B cell (primary cell): ENCODE data around the gene TLE3. TPM values are rescaled to one million over a fixed set of nuclear protein-coding genes. Genes with fewer than 3 reads are reported as not detected.

Experiments
- ATAC-seq: fragments of 200-7000 bp; cut with Tn5 transposase; one replicate; pipeline ENCODE4 v1.10.0; 2021; ENCODE audit warnings: low read depth, mild to moderate bottlenecking, moderate number of reproducible peaks, moderate library complexity
- CTCF ChIA-PET: fragments of 350-600 bp; sonication (Branson Sonifier 250); formaldehyde crosslinking; loops from one replicate; lab custom pipeline; 2021; ENCODE audit warnings: antibody characterized with exemption, inconsistent platforms; lab: Charles Lee
- POLR2A ChIA-PET: fragments of 350-600 bp; sonication (Branson Sonifier 250); formaldehyde crosslinking; loops from one replicate; lab custom pipeline; 2021; ENCODE audit warnings: antibody characterized with exemption; lab: Charles Lee
- DNase-seq: peaks from one replicate; pipeline ENCODE4 v3.0.0; 2013
- H2AFZ ChIP-seq: 2 replicates; pipeline ENCODE4 v1.6.1; 2012; ENCODE audit warnings: mild to moderate bottlenecking, low read depth, low read length; ENCODE audit not compliant: insufficient read depth, poor library complexity, severe bottlenecking
- H3K27ac ChIP-seq, 2 donors: 1 replicate in 1 of 2; 2 replicates in 1 of 2; pipeline ENCODE4 v1.5.1; 2012 to 2013; ENCODE audit warnings: low read length in 2 of 2, mild to moderate bottlenecking in 2 of 2, moderate library complexity in 1 of 2
- H3K27me3 ChIP-seq, 4 experiments: fragments of 200-600 bp in 1 of 4; sonication (generic) in 1 of 4; replicated peaks in 1 of 4; 1 replicate in 2 of 4; 2 replicates in 2 of 4; pipeline versions ENCODE4 v1.6.1 to v1.7.0; 2013 to 2016; ENCODE audit warnings: low read length in 3 of 4, mild to moderate bottlenecking in 2 of 4, mixed read lengths in 1 of 4, moderate library complexity in 1 of 4; ENCODE audit not compliant: insufficient read depth in 4 of 4, control insufficient read depth in 3 of 4; ENCODE audit errors: control extremely low read depth in 1 of 4
- H3K36me3 ChIP-seq, 2 experiments: replicated peaks in 1 of 2; 1 replicate in 1 of 2; 2 replicates in 1 of 2; pipeline versions ENCODE4 v1.6.1 to v1.7.1; 2013; ENCODE audit warnings: low read length in 1 of 2; ENCODE audit not compliant: insufficient read depth in 2 of 2, control insufficient read depth in 1 of 2; ENCODE audit errors: control extremely low read depth in 1 of 2, extremely low read depth in 1 of 2
- H3K4me1 ChIP-seq, 2 donors: fragments of 200-600 bp in 1 of 2; sonication (generic) in 1 of 2; 1 replicate in 1 of 2; 2 replicates in 1 of 2; pipeline versions ENCODE4 v1.5.1 to v1.6.1; 2013 to 2017; ENCODE audit warnings: low read length in 2 of 2; ENCODE audit not compliant: control insufficient read depth in 2 of 2, insufficient read depth in 2 of 2
- H3K4me2 ChIP-seq: replicated peaks from 2 replicates; pipeline ENCODE3; 2012; ENCODE audit warnings: mild to moderate bottlenecking, low read depth, low read length; ENCODE audit not compliant: poor library complexity, severe bottlenecking
- H3K4me3 ChIP-seq, 5 experiments: fragments of 200-600 bp in 1 of 5; sonication (generic) in 1 of 5; 1 replicate in 3 of 5; 2 replicates in 2 of 5; pipeline versions ENCODE4 v1.5.1 to v1.7.0; 2011 to 2016; ENCODE audit warnings: low read length in 4 of 5, mild to moderate bottlenecking in 4 of 5, low read depth in 2 of 5, control low read depth in 1 of 5, moderate library complexity in 1 of 5; ENCODE audit not compliant: insufficient read depth in 1 of 5; ENCODE audit errors: control extremely low read depth in 1 of 5, extremely low read depth in 1 of 5
- H3K79me2 ChIP-seq: fragments of 200-600 bp; sonication (generic); one replicate; pipeline ENCODE4 v1.6.0; 2016; ENCODE audit warnings: low read length; ENCODE audit not compliant: control insufficient read depth, insufficient read depth
- H3K9ac ChIP-seq: fragments of 200-600 bp; sonication (generic); 2 replicates; pipeline ENCODE4 v1.6.1; 2017; ENCODE audit warnings: mild to moderate bottlenecking, low read length, moderate library complexity
- H3K9me3 ChIP-seq, 3 donors: one replicate each; pipeline versions ENCODE4 v1.6.1 to v1.7.1; 2013; ENCODE audit warnings: low read length in 2 of 3; ENCODE audit not compliant: control insufficient read depth in 2 of 3, insufficient read depth in 1 of 3; ENCODE audit errors: control extremely low read depth in 1 of 3
- H4K20me1 ChIP-seq: 2 replicates; pipeline ENCODE4 v1.6.0; 2012; ENCODE audit warnings: mild to moderate bottlenecking, low read length; ENCODE audit not compliant: insufficient read depth, control insufficient read depth, poor library complexity, severe bottlenecking
- H3K27ac Mint-ChIP-seq: one replicate; pipeline ENCODE4 v1.8.0; 2021; ENCODE audit warnings: mixed read lengths
- H3K27me3 Mint-ChIP-seq: one replicate; pipeline ENCODE4 v1.8.0; 2021; ENCODE audit warnings: mixed read lengths
- H3K4me1 Mint-ChIP-seq: one replicate; pipeline ENCODE4 v1.8.0; 2021; ENCODE audit warnings: mixed read lengths
- H3K4me3 Mint-ChIP-seq: one replicate; pipeline ENCODE4 v1.8.0; 2021; ENCODE audit warnings: mixed read lengths
- H3K9me3 Mint-ChIP-seq: one replicate; pipeline ENCODE4 v1.8.0; 2022; ENCODE audit warnings: mixed read lengths; ENCODE audit not compliant: insufficient read depth
- EZH2 ChIP-seq: IDR thresholded peaks from 2 replicates; pipeline ENCODE4 v1.6.1; 2012; ENCODE audit warnings: borderline replicate concordance, low read depth, mild to moderate bottlenecking, moderate library complexity, low read length; ENCODE audit not compliant: insufficient read depth, poor library complexity, severe bottlenecking
- WGBS: methylation state at CpG from one replicate; pipeline ENCODE4 v1.1.5; 2013; ENCODE audit warnings: missing lambda C conversion rate; ENCODE audit not compliant: insufficient coverage; 5-methylcytosine and 5-hydroxymethylcytosine counted together
- intact Hi-C: fragments of 100-400 bp; cut with micrococcal nuclease; formaldehyde crosslinking; loops from one replicate; pipeline ENCODE4 v1.10.0; 2022
- polyA plus RNA-seq: library from polyadenylated mRNA; depleted of rRNA; stranded (reverse); fragments of >200 nt; gene quantifications from 2 replicates; pipeline ENCODE4 v1.2.3, GENCODE V29; 2012
- total RNA-seq, 2 donors: library from RNA; stranded (reverse); fragments of 120-200 nt in 1 of 2; gene quantifications; 1 replicate in 1 of 2; 2 replicates in 1 of 2; pipeline versions ENCODE4 v1.2.3 to v1.2.4, GENCODE V29; 2013 to 2022
- TF ChIP-seq, protein P1 (sequence below): fragments of 200-600 bp; IDR thresholded peaks from one replicate; pipeline ENCODE4 v1.8.0; 2022; ENCODE audit warnings: antibody characterized with exemption, mild to moderate bottlenecking

TLE3 gene
- total and polyA plus RNA-seq, 2 donors (not counting 1 experiment from before 2014, with no cell fraction given) = 187 to 278 TPM

DNA sequence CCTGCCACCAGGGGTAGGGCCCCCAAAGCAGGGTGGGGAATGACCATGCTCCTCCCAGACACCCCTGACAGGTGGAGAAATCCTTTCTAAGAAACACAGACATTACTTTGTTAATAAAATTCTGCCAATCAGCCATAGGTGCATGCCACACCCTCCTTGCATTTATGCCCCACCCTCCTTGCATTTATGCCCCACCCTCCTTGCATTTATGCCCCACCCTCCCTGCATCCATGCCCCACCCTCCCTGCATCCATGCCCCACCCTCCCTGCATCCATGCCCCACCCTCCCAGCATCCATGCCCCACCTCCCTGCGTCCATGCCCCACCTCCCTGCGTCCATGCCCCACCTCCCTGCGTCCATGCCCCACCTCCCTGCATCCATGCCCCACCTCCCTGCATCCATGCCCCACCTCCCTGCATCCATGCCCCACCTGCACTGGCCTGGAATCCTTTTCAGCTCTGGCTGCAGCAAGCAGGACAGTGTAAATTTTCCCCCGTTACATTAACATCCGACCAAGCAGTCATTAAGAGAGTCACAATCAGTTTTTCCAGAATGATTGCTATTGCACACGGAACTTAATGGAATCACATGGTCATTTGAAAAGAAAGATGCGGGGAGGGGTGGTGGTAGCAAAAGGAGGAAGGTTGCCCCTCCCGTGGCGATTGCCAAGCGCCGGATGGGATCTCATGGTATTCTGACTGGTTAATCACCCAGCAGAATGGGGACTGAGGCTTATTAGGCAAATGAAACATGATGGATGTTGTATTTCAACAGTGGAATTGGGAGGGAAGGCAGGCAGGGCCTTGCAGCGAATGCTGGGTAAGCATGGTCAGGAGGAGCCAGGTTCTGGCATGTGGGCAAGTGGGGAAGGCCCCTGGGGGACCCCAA lies 91.2 kb downstream of the TLE3 start:
- H3K4me3 ChIP-seq = no peak overlapping the region
- peaks cover 0 to 16% (median 14%) of the 10 kb centered on the region in 3 donors for H3K9me3 ChIP-seq
- no peaks in the 10 kb centered on the region for H4K20me1 ChIP-seq
- ChIA-PET CTCF (interaction anchor here (1.0 kb wide), 1 partner anchor 14 kb away, joined by 4 read pairs; no protein-coding TSS in a partner anchor), POLR2A (no interaction called here)
- no peaks in the 10 kb centered on the region for H3K36me3 ChIP-seq
- H3K9me3 Mint-ChIP-seq = peaks cover 7% of the 10 kb centered on the region
- no peaks in the 10 kb centered on the region for H3K79me2 ChIP-seq
- H3K27ac ChIP-seq = no peak overlapping the region
- no peak overlapping the region for H3K4me2 ChIP-seq
- intact Hi-C loops = no loop called here
- no peak overlapping the region for H3K9ac ChIP-seq
- WGBS = 95% methylated on average over 9 of the region's 12 CpGs
- no peaks in the 10 kb centered on the region for H3K27me3 Mint-ChIP-seq
- DNase-seq (no peak), ATAC-seq (no peak)
- H3K27ac Mint-ChIP-seq = no peak overlapping the region
- no peak overlapping the region for H3K4me3 Mint-ChIP-seq
- no peak overlapping the region for H2AFZ ChIP-seq
- no peaks in the 10 kb centered on the region for H3K27me3 ChIP-seq
- TF ChIP-seq, protein P1, sequence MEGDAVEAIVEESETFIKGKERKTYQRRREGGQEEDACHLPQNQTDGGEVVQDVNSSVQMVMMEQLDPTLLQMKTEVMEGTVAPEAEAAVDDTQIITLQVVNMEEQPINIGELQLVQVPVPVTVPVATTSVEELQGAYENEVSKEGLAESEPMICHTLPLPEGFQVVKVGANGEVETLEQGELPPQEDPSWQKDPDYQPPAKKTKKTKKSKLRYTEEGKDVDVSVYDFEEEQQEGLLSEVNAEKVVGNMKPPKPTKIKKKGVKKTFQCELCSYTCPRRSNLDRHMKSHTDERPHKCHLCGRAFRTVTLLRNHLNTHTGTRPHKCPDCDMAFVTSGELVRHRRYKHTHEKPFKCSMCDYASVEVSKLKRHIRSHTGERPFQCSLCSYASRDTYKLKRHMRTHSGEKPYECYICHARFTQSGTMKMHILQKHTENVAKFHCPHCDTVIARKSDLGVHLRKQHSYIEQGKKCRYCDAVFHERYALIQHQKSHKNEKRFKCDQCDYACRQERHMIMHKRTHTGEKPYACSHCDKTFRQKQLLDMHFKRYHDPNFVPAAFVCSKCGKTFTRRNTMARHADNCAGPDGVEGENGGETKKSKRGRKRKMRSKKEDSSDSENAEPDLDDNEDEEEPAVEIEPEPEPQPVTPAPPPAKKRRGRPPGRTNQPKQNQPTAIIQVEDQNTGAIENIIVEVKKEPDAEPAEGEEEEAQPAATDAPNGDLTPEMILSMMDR = no peak
- no peak for TF ChIP-seq EZH2
- peaks cover 41% of the 10 kb centered on the region for H3K4me1 Mint-ChIP-seq
- peaks cover 11 to 15% of the 10 kb centered on the region in 2 donors for H3K4me1 ChIP-seq

DNA sequence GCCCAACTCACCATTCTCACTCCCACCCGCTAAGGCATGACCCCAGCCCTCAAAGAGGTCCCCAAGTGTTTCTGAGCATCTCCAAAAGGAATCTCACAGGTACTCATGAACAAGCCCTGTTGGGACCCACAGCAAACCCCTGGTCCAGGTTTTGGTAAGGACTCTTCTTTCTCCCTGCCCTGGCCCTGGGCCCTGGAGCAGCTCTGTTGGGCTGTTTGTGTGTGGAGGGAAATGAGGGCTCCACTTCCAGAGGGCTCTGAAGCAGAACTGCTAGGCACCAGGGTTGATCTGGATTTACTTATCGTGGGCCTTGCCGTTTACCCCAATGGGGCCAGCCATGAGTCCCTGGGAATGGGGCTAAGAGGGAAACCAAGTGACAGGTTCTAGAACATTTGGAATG lies 92.9 kb downstream of the TLE3 start:
- H3K27me3 Mint-ChIP-seq = no peaks in the 10 kb centered on the region
- H4K20me1 ChIP-seq = no peaks in the 10 kb centered on the region
- intact Hi-C loops = no loop called here
- DNase-seq = no peak
- H3K4me2 ChIP-seq = no peak overlapping the region
- no peak for ATAC-seq
- no peaks in the 10 kb centered on the region for H3K79me2 ChIP-seq
- H3K4me1 ChIP-seq = peaks cover 15 to 25% of the 10 kb centered on the region in 2 donors
- H3K27ac ChIP-seq = no peak overlapping the region
- H3K36me3 ChIP-seq = no peaks in the 10 kb centered on the region
- H3K4me1 Mint-ChIP-seq = peaks cover 55% of the 10 kb centered on the region
- peaks cover 0 to 16% (median 14%) of the 10 kb centered on the region in 3 donors for H3K9me3 ChIP-seq
- no peak overlapping the region for H2AFZ ChIP-seq
- H3K27me3 ChIP-seq = no peaks in the 10 kb centered on the region
- peaks cover 7% of the 10 kb centered on the region for H3K9me3 Mint-ChIP-seq
- POLR2A ChIA-PET = interaction anchor here (0.7 to 1.0 kb wide), 2 partner anchors 9 to 10 kb away, joined by 3 read pairs; no protein-coding TSS in a partner anchor
- no peak overlapping the region for H3K27ac Mint-ChIP-seq
- no peak overlapping the region for H3K4me3 Mint-ChIP-seq
- H3K9ac ChIP-seq = no peak overlapping the region
- H3K4me3 ChIP-seq = no peak overlapping the region
- CTCF ChIA-PET = no interaction called here
- TF ChIP-seq EZH2 = no peak
- TF ChIP-seq, protein P1 = no peak
- WGBS = 100% methylated on average over 2 of the region's 3 CpGs
